HG02610 (cell line): ENCODE measurements around the gene MTR.

Experiments
- ATAC-seq: cut with Tn5 transposase; IDR thresholded peaks from one replicate; pipeline ENCODE4 v1.9.1; 2021; ENCODE audit warnings: mild to moderate bottlenecking, moderate library complexity; ENCODE audit not compliant: unreplicated experiment

The MTR gene

DNA sequence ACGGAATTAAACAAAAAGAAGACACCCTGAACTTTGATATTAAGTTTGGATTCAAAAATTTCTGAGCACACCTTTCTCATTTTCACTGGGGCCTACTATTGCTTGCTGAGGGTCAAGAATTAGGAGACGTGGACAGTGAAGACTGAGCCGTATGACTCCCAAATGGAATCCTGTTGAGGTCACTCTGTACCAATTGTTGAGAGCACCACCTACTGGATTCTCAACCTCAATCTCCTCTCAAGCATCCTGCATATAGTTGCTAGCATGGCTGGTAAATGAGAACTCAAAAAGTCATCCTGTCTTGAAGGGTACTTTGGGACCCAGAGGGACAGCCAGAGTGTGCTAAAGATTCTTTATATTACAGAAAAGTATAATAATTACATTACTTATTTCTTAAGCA, 20.2 kb upstream of the MTR start:
- no peak for ATAC-seq

DNA sequence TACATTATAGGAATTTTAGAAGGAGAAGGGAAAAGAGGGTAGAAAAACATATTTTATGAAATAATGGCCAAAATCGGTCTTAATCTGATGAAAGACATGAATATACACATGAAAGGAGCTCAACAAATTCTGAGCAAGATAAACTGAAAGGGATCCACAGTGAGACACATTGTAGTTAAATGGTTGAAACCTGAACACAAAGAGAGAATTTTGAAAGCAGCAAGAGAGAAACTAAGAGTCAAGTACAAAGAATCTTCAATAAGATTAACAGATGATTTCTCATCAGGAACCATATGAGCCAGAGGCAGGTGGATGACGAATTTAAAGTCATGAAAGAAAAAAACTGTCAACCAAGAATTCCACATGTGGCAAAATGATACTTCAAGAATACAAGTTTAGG, 15.8 kb upstream of the MTR start:
- no peak for ATAC-seq

GRCh38 chr1:236785477-236785876, 9.6 kb upstream of the MTR start:
- ATAC-seq, result no peak

DNA sequence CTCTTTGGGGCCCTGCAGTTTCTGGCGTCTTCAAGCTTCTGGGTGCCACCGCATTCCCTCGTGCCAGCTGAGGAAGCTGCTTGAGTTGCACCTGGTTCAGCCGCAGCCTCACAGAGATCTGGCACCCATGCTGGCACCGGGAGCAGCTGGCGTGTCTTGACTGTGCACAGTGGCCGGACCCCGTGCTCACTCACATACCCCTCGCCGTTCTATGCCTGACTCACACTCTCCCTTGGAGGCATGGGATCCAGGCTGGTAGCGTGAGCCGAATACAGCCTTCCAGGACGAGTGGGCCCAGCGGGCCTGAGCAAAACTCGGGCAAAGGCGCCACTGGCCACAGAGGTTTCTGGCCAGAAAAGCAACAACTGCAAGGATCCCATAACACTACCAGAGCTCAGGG, 8.6 kb upstream of the MTR start:
- ATAC-seq, result no peak

- no peak for ATAC-seq
These were observed 482 bp upstream of the MTR start for GRCh38 chr1:236794585-236795034.

DNA sequence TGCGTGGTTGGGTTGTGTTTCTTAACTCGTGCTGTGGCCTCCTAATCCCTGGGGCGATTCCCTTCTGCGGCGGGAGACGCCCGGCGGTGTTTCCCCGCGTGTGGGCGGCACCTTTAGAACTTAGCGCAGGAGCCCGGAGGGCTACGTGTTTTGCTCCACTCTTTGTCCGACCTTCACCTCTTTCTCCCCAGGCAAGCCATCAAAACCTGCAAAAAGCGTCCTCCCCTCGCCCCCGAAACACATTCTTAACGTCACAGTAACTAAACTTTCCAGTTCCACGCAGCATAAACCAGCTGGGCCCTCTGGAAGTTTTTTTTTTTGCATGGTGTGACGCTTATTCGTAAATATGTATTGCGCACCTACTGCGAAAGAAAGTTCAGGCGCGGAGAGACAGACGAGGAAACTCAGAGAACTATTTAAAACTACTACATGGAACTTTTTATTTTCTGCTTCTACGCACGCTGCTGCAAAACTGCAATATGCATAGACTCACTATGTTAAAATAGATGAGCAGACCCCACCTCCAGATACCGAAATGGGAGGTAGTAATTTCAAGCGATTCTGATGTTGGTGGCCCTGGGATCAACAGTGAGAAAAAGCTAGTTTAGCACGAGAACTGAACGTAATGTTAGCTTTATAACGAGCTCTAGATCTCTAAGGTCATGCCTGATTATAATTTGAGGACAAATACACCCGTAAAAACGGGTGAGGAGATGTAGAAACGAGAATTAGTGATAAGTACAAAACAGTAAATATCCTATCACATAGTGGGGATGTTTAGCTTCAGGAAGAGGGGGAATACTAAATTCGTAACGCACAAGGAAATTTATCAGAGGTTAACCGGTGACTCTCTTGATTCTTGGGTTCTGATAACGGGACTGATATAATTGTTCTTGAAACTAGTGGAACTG, 920 bp downstream of the MTR start:
- ATAC-seq, result peak; percentile 32

DNA sequence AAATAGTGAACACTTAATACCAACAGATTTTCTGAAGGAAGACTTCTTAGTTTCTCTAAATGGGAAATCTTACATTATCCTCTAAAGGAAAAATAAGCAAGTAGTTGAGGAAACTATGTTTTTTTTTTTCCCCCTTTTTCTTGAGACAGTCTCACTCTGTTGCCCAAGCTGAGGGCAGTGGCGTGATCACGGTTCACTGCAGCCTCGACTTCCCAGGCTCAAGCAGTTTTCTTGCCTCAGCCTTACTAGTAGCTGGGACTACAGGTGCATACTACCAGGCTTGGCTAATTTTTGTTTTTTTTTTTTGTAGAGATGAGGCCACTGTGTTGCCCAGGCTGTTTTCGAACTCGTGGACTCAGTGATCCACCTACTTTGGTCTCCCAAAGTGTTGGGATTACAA, 3.9 kb downstream of the MTR start:
- no peak for ATAC-seq

DNA sequence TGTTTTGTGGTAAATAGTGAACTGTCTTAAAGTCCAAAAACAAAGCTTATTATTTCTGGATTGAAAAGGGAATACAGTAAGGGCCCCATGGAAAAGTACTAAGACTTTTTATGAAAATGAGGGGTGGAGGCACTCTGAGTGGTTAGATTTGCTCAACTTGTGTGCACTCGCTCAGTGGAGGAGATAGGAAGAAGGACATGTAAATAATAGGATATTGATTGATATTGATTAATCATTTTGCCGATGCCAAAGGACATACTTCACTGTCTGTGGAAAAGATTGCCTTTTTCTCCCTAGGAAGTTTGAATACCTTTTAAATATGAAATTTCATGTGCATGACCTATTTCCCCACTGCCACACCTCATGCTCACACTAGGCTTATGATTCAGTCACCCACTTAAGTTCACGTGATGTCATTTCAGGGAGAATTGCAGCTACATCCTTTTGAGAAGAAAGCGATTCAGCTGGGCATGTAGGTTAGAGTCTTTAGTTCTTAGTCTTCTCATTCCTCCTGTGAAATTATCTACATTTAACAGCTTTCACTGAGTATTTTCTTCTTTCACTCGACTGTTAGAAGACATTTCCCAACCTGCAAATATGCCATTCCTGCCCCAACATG, 5.0 kb downstream of the MTR start:
- ATAC-seq, result no peak

- ATAC-seq, result no peak
These were observed 5.5 kb downstream of the MTR start for GRCh38 chr1:236800623-236801022.

GRCh38 chr1:236802264-236802663, 7.2 kb downstream of the MTR start:
- no peak for ATAC-seq

DNA sequence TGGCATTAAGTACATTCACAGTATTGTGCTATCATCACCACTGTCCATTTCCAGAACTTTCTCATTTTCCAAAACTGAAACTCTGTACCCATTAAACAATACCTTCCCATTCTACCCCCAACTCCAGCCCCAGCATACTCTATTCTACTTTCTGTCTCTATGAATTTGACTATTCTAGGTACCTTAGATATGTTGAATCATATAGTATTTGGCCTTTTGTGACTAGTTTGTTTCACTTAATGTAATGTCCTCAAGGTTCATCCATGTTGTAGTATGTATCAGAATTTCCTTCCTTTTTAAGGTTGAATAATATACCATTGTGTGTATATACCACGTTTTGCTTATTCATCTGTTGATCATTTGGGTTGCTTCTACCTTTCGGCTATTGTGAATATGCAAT, 11.5 kb downstream of the MTR start:
- ATAC-seq, result no peak

- ATAC-seq, result no peak
These were observed 12.9 kb downstream of the MTR start for GRCh38 chr1:236808005-236808404.

GRCh38 chr1:236808564-236809130, 13.6 kb downstream of the MTR start:
- ATAC-seq, result no peak

DNA sequence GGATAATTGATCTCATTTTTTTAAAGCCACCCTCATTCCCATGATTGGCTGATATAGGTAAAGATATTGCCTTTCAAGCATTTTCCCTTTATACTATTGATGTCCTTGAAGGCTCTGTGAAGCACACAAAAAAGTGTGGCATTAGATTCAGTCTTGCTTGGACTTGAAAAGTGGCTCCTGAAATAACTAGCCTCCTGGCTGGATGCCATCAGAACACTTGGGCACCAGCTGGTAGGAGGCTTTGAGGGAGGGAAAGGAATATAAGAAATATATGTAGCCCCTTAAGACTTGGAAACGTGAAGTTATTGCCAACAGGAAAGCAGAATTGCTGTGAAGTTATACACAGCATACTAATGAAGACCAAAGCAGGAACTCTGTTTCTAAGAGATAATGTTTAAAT, 14.1 kb downstream of the MTR start:
- ATAC-seq, result no peak

- no peak for ATAC-seq
These were observed 14.9 kb downstream of the MTR start for GRCh38 chr1:236810018-236810417.

DNA sequence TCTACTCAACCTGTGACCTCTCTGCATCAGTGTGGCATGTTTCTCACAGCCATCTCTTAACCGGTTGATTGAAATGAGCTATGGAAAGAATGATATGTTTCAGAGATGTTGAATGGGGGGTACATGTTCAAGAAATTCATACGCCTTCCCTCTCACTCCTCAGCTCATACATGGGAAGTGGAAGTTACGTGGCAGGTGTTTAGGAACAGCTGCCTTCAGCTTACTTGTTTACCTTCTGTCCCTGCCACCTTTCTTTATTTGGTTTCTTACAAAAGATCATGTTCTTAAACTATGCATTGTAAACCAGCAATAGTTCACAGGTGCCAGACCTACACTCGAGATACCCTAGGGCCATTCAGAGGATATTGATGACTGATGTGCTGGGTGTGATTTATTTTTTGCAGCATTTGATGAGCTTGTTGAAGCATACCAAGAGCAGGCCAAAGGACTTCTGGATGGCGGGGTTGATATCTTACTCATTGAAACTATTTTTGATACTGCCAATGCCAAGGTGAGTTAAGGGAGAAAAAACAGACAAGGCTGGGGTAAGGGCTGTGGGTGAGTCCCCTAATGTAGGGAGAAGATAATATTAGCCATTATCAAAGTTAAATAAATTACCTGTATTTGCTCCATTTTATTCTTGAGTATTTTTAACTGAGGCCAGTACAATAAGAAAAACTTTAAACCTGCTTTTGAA, 17.4 kb downstream of the MTR start:
- ATAC-seq, result no peak

- ATAC-seq, result no peak
These were observed 20.8 kb downstream of the MTR start for GRCh38 chr1:236815941-236816340.

- no peak for ATAC-seq
These were observed 24.8 kb downstream of the MTR start for GRCh38 chr1:236819856-236820255.

- no peak for ATAC-seq
These were observed 26.1 kb downstream of the MTR start for GRCh38 chr1:236821091-236821627.

DNA sequence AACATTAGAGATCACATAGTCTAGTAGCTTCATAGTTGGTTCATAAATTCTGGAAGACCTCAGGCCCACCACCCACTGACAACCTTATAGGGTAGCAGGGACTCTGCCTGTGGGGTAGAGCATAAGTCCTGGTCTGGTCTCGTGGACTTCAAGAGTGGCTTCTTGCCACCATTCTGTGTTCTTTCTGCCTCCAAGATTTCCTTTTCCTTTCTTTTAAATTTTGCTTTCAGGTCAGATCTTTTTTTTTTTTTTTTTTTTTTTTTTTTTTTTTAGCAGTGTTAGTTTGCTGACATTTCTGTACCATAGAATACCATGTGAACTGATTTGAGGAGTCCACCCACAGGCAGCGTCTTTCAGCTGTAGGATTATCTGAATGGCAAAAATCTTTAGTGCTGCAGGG, 28.5 kb downstream of the MTR start:
- ATAC-seq, result no peak

GRCh38 chr1:236829085-236829484, 34.0 kb downstream of the MTR start:
- ATAC-seq, result no peak
